Superior temporal gyrus (tissue), 1 donor: Measurements from ENCODE around the gene TSPY9.
"Not testable (repeated sequence)": the region's sequence is repeated elsewhere in the genome, so short reads cannot be mapped to it uniquely, and the experiment has no call there.

Experiments used
- DNase-seq: peaks from one replicate; pipeline ENCODE4 v3.0.0-alpha.2; 2016; ENCODE audit errors: extremely low spot score

The TSPY9 gene, protein sequence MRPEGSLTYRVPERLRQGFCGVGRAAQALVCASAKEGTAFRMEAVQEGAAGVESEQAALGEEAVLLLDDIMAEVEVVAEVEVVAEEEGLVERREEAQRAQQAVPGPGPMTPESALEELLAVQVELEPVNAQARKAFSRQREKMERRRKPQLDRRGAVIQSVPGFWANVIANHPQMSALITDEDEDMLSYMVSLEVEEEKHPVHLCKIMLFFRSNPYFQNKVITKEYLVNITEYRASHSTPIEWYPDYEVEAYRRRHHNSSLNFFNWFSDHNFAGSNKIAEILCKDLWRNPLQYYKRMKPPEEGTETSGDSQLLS

DNA sequence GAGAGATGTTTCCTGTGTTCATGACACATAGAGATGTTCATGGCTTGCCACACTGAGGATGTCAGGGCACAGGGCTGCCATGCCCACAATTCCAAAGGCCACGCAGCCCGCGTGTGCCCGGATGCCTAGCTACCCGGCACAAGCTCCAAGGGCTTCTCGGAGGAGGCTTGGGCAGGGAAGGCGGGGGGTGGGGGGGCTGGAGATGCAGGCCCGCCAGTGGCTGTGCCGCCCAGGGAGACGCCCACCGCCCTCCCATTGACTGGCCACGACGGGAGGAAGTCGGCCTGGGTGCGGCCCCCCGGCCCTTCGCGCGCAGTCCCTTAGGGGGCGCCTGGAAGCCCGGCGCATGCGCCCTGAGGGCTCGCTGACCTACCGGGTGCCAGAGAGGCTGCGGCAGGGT, at the start of gene TSPY9:
Gene TSPY9 (plus strand): TSS at position 301 of the 400 bp plus-strand sequence. CDS start 46 bp downstream, at position 347.
- DNase-seq: not testable (repeated sequence)

DNA sequence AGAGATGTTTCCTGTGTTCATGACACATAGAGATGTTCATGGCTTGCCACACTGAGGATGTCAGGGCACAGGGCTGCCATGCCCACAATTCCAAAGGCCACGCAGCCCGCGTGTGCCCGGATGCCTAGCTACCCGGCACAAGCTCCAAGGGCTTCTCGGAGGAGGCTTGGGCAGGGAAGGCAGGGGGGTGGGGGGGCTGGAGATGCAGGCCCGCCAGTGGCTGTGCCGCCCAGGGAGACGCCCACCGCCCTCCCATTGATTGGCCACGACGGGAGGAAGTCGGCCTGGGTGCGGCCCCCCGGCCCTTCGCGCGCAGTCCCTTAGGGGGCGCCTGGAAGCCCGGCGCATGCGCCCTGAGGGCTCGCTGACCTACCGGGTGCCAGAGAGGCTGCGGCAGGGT, 20.4 kb upstream of the TSPY9 start, which contains the start of gene TSPY1:
Gene TSPY1 (plus strand): TSS at position 301 of the 400 bp plus-strand sequence. CDS start 46 bp downstream, at position 347.
- not testable (repeated sequence) for DNase-seq

DNA sequence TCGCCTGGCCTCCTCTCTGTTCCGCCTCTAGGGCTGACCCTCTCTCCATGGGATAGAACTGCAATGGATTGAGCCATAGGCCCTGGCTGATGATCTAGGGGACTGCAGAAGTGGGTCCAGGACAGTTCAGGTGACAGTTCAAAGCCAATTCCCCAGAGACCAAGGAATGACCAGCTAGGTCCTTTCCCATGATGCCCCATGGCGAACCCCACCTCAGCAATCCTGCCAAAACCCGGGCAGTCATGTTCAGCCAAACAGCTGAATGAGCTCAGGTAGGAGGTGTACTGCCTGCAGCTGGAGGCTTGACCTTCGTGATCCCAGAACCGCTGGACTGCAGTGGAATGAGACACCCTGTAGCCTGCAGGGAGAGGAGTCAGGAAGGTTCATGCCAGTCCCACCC, 17.3 kb downstream of the TSPY9 start:
- not testable (repeated sequence) for DNase-seq

DNA sequence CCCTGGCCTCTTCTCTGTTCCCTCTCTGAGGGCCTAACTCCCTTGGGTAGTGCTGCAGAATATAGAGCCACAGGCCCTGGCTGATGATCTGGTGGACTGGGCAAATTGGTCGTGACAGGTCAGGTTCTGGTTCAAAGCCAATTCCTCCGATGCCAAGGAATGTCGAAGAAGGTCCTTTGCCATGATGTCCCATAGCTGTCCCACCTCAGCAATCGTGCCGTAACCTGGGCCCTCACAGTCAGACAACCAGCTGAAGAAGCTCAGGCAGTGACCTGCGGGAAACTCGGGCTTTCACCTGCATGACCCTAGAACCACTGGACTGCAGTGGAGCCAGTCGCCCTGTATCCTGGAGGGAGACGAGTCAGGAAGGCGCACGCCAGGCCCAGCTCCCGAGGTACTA, 29.2 kb downstream of the TSPY9 start:
- DNase-seq: not testable (repeated sequence)

DNA sequence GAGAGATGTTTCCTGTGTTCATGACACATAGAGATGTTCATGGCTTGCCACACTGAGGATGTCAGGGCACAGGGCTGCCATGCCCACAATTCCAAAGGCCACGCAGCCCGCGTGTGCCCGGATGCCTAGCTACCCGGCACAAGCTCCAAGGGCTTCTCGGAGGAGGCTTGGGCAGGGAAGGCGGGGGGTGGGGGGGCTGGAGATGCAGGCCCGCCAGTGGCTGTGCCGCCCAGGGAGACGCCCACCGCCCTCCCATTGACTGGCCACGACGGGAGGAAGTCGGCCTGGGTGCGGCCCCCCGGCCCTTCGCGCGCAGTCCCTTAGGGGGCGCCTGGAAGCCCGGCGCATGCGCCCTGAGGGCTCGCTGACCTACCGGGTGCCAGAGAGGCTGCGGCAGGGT, 40.5 kb downstream of the TSPY9 start, which contains the start of gene TSPY10:
Gene TSPY10 (plus strand): TSS at position 301 of the 400 bp plus-strand sequence. CDS start 46 bp downstream, at position 347.
- not testable (repeated sequence) for DNase-seq
